Body of pancreas (tissue), 4 donors: ENCODE measurements around the gene DHRS7B. TPM values are rescaled to one million over a fixed set of nuclear protein-coding genes. Genes with fewer than 3 reads are reported as not detected.
"Not testable (repeated sequence)": the region's sequence is repeated elsewhere in the genome, so short reads cannot be mapped to it uniquely, and the experiment has no call there.

ENCODE experiments used
- ATAC-seq: fragments of 150-250 bp; one replicate; pipeline ENCODE4 v1.9.1; 2016
- DNase-seq, 4 donors: peaks; one replicate each; pipeline ENCODE4 v3.0.0-alpha.2; 2019
- H3K27ac ChIP-seq, 4 donors: fragments of 200-600 bp; sonication (generic); 1 replicate in 3 of 4; 2 replicates in 1 of 4; pipeline versions ENCODE4 v1.5.1 to v1.6.1; 2016 to 2019; ENCODE audit warnings: mild to moderate bottlenecking in 1 of 4, mixed read lengths in 1 of 4, moderate library complexity in 1 of 4
- H3K27me3 ChIP-seq, 2 donors: fragments of 200-600 bp; sonication (generic); one replicate each; pipeline ENCODE4 v1.6.0; 2016; ENCODE audit warnings: mild to moderate bottlenecking in 1 of 2
- H3K36me3 ChIP-seq, 2 donors: fragments of 200-600 bp; sonication (generic); replicated peaks in 1 of 2; 2 replicates each; pipeline ENCODE4 v1.5.1; 2016; ENCODE audit warnings: low read depth in 2 of 2; ENCODE audit not compliant: insufficient read depth in 1 of 2
- H3K4me1 ChIP-seq: fragments of 200-600 bp; sonication (generic); one replicate; pipeline ENCODE4 v1.6.0; 2016
- H3K4me3 ChIP-seq, 2 donors: fragments of 200-600 bp; sonication (generic); 1 replicate in 1 of 2; 2 replicates in 1 of 2; pipeline ENCODE4 v1.5.1; 2016 to 2019
- H3K9me3 ChIP-seq, 3 donors: fragments of 200-600 bp; sonication (generic); 1 replicate in 2 of 3; 2 replicates in 1 of 3; pipeline ENCODE4 v1.5.1; 2016
- POLR2A ChIP-seq, 3 donors: fragments of 450-650 bp; IDR thresholded peaks; one replicate each; pipeline ENCODE4 v1.6.1; 2016; ENCODE audit warnings: antibody characterized with exemption in 3 of 3, mild to moderate bottlenecking in 2 of 3
- WGBS, 2 donors: methylation state at CpG; one replicate each; pipeline ENCODE4 v1.1.5; 2017; 5-methylcytosine and 5-hydroxymethylcytosine counted together
- intact Hi-C: fragments of 100-400 bp; cut with DNase I; formaldehyde crosslinking; loops from one replicate; pipeline ENCODE4 v1.15.1; 2023
- total RNA-seq, 2 donors: library from RNA; depleted of rRNA; stranded (reverse); fragments of >200 nt; gene quantifications; one replicate each; pipeline ENCODE4 v1.1.0, GENCODE V29; 2016
- TF ChIP-seq, protein P1 (sequence below), 7 experiments: fragments of 450-650 bp in 4 of 7; fragments of 200-600 bp in 3 of 7; sonication (generic) in 3 of 7; IDR thresholded peaks; one replicate each; pipeline ENCODE4 v1.5.1; 2016 to 2019; ENCODE audit warnings: antibody characterized with exemption in 7 of 7

DHRS7B gene
- total RNA-seq, 2 donors from 2014 or later, result 14.0 to 14.5 TPM

DNA sequence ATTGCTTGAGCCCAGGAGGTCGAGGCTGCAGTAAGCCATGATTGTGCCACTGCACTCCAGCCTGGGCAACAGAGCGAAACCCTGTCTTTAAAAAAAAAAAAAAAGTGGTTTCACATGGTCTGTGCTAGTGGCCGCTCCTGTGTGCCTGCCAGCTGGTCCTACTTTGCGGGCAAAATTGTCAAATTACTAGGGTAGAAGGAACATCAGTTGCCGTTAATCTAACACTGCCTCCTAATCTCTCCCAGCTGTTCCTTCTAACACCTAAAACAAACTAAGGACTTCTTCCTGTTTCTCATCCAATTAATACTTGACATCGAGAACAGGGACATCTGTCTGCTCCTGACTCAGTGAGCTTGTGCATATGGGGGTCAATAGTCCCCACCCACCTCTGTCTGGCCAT lies 63.3 kb downstream of the DHRS7B start:
- H3K4me3 ChIP-seq, result no peak overlapping the region
- H3K36me3 ChIP-seq, result peaks cover 0 to 3% of the 10 kb centered on the region in 2 donors
- H3K27ac ChIP-seq, result no peak overlapping the region
- TF ChIP-seq POLR2A (IDR thresholded peaks at IDR 0.05), result no peak
- TF ChIP-seq, protein P1, sequence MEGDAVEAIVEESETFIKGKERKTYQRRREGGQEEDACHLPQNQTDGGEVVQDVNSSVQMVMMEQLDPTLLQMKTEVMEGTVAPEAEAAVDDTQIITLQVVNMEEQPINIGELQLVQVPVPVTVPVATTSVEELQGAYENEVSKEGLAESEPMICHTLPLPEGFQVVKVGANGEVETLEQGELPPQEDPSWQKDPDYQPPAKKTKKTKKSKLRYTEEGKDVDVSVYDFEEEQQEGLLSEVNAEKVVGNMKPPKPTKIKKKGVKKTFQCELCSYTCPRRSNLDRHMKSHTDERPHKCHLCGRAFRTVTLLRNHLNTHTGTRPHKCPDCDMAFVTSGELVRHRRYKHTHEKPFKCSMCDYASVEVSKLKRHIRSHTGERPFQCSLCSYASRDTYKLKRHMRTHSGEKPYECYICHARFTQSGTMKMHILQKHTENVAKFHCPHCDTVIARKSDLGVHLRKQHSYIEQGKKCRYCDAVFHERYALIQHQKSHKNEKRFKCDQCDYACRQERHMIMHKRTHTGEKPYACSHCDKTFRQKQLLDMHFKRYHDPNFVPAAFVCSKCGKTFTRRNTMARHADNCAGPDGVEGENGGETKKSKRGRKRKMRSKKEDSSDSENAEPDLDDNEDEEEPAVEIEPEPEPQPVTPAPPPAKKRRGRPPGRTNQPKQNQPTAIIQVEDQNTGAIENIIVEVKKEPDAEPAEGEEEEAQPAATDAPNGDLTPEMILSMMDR (IDR thresholded peaks at IDR 0.05), result no peak
- intact Hi-C loops, result no loop called here
- DNase-seq, result no peak
- WGBS, 2 donors, result 90 to 94% methylated on average over 6 of the region's 6 CpGs
- ATAC-seq, result no peak
- H3K4me1 ChIP-seq, result no peaks in the 10 kb centered on the region
- H3K27me3 ChIP-seq, result no peaks in the 10 kb centered on the region
- no peaks in the 10 kb centered on the region for H3K9me3 ChIP-seq

- Histone ChIP-seq H3K36me3 (peaks cover 0 to 2% of the 10 kb centered on the region in 2 donors), H3K27ac (no peak overlapping the region), H3K4me3 (no peak overlapping the region), H3K4me1 (no peaks in the 10 kb centered on the region), H3K9me3 (no peaks in the 10 kb centered on the region), H3K27me3 (no peaks in the 10 kb centered on the region)
- 78 to 92% methylated on average over 2 of the region's 2 CpGs for WGBS, 2 donors
- intact Hi-C loops, result no loop called here
- ATAC-seq, result no peak
- TF ChIP-seq POLR2A (IDR thresholded peaks at IDR 0.05), result no peak
- TF ChIP-seq, protein P1 (IDR thresholded peaks at IDR 0.05), result no peak
- DNase-seq, result no peak
Observed at GRCh38 chr17:21191698-21192097, 64.9 kb downstream of the DHRS7B start.

DNA sequence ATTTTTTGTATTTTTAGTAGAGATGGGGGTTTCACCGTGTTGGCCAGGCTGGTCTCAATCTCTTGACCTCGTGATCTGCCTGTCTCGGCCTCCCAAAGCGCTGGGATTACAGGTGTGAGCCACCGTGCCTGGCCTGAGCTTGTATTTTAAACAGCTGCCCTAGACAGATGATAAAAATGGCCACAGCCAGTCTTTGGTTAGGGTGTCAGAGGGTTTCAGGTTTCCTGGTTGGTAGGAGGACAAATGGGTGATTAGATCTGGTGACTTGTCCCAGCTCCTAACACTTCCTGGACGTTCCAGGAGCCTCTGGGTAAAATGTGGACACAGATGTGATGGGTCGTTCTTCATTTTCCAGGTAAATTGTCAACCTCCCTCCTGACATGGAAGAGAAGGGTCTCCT lies 65.7 kb downstream of the DHRS7B start:
- 90 to 95% methylated on average over 7 of the region's 7 CpGs for WGBS, 2 donors
- H3K36me3 ChIP-seq, H3K27ac ChIP-seq, H3K27me3 ChIP-seq, ATAC-seq, H3K4me3 ChIP-seq, H3K4me1 ChIP-seq, H3K9me3 ChIP-seq, intact Hi-C loops, DNase-seq: not testable (repeated sequence)

DNA sequence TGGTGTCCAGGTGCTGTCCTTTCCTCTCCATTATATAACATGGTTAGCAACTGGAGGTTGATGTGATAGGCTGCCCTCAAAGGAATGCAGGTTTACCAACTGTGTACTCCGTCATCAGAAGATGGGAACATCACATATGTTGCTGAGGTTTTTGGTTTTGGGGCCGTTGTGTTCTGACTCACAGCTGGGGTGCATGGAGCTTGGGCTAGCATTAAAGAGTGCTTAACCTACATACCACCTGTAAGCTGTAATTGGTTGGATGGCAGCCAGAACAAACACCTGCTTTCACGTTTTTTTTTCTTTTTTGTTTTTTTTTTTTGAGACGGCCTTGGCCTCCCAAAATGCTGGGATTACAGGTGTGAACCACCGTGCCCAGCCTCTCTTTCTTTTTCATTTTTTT lies 66.3 kb downstream of the DHRS7B start:
- ATAC-seq, result no peak

GRCh38 chr17:21194226-21194625 lies 67.5 kb downstream of the DHRS7B start:
- intact Hi-C loops, result no loop called here
- WGBS, 2 donors, result 56 to 80% methylated on average over 8 of the region's 8 CpGs
- Histone ChIP-seq H3K4me1 (no peaks in the 10 kb centered on the region), H3K27me3 (no peaks in the 10 kb centered on the region), H3K4me3 (no peak overlapping the region), H3K9me3 (no peaks in the 10 kb centered on the region), H3K27ac (no peak overlapping the region), H3K36me3 (peaks cover 0 to 3% of the 10 kb centered on the region in 2 donors)
- DNase-seq (no peak), ATAC-seq (no peak)
- TF ChIP-seq POLR2A (IDR thresholded peaks at IDR 0.05), result no peak
- TF ChIP-seq, protein P1 (IDR thresholded peaks at IDR 0.05), result no peak

More for the DNA sequence above, 66.3 kb downstream of the DHRS7B start:
- no peaks in the 10 kb centered on the region for H3K4me1 ChIP-seq
- H3K4me3 ChIP-seq, result no peak overlapping the region
- no peaks in the 10 kb centered on the region for H3K27me3 ChIP-seq
- intact Hi-C loops, result no loop called here
- H3K9me3 ChIP-seq, result no peaks in the 10 kb centered on the region
- DNase-seq, result no peak
- no peak for TF ChIP-seq POLR2A (IDR thresholded peaks at IDR 0.05)
- TF ChIP-seq, protein P1 (IDR thresholded peaks at IDR 0.05), result no peak
- H3K36me3 ChIP-seq, result peaks cover 0 to 2% of the 10 kb centered on the region in 2 donors
- 52 to 59% methylated on average over 5 of the region's 5 CpGs for WGBS, 2 donors
- H3K27ac ChIP-seq, result no peak overlapping the region
